Glomerular visceral epithelial cell (primary cell): Measurements from ENCODE around the gene AKT3.
"Not testable (repeated sequence)": the region's sequence is repeated elsewhere in the genome, so short reads cannot be mapped to it uniquely, and the experiment has no call there.

ENCODE experiments used
- DNase-seq: peaks from one replicate; pipeline ENCODE4 v3.0.0-alpha.2; 2016; ENCODE audit errors: extremely low spot score

The AKT3 gene

DNA sequence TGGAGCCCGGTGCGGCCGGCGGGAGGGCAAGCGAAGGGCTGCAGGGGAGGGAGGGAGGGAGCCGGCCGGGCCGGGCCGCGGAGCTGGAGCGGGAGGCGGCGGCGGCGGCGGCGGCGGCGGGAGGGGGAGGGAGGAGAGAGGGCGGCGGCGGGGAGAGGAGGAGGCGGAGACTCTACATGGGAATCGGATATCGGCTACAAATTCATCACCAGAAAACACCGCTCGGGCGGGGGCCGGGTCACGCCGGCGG is at the start of gene AKT3:
Gene AKT3, minus strand, starts transcription at position 42 of the 250 bp plus-strand sequence. CDS start 7,073 bp downstream, outside the sequence.
- DNase-seq: peak; percentile 89

DNA sequence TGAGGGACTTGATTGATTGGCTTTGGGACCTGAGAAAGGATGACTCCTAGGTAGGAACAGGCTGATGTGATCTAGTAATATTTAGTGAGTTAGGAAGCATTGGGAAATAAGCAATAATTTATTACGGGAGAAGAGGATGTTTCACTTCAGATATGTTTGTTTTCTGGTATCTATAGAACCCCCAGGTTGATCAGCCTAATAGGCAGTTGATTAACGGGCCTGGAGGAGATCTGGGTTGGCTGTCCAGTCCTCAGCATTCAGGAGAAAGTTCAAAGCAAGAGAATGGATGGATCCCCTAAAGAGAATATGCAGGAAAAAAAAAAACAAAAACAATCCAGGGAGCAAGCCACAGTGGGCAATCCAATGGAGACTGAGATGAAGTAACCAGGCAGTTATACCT is 48.2 kb upstream of the AKT3 start:
- DNase-seq: no peak

DNA sequence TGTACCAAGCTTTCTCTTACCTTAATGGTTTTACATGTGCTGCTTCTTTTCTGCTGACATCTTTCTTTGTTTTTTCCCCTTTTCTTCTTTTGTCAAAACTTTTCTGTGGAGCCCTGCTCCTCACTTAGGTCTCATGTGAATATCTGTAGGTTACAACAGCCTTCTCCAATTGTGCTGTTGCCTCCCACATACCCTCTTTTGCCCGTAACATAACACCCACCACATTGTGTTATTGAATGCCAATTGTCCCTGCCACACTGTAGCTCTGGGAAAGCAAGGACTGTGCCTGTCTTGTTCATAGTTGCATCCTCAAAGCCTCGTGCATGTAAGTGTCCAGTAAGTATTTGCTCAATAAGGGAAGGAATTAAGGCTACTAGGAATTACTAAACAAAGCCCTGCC is 46.3 kb upstream of the AKT3 start:
- DNase-seq: no peak

DNA sequence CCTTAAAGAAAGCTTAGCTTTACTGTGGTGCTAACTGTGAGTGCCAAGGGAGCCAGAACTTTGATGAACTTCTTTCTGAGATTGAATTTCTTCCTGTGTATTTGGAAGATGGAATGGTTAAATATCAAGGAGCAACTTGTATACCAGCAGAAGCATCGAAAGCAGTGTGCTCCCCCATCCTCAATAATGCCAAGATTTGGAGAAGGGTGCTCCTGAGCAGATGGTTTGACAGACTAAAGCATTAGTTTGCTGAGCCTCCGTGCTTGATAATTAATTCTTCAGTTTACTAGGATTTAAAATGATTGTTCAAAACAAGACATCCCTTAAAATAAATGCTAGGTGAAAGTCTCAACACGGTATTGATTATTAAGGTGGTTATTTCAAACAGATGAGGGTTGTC is 42.4 kb upstream of the AKT3 start:
- no peak for DNase-seq

DNA sequence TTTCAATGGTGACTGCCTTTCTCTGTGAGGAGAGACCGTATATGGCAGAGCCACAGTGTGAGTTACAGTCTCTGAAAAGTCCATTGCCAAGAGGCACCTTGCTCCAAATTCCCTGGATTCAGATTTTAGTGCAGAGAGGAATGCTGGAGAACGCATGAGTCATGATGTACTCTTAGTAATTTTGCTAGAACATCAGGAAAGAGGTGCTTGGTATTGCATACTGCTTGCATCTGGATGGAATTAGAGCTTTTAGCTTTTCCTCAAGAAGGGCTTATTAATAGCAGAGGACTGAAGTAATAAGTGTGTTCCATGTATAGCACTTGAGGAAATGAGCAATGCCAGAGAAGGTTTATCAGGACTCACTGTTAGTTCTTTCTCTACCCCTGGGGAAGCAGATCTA is 40.5 kb upstream of the AKT3 start:
- DNase-seq: peak; percentile 4

DNA sequence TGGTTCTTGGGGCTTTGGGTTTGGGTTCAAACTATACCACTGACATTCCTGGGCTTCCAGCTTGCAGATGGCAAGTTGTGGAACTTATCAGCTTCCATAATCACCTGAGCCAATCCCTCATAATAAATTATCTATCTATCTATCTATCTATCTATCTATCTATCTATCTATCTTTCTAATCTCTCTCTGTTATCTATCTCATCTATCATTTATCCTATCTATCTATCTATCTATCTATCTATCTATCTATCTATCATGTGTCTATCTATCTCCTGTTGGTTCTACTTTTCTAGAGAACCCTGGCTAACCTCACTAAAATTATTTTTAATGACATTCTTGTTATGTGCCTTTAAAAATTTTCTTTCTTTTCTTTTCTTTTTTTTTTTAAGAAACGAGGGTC is 35.8 kb upstream of the AKT3 start:
- no peak for DNase-seq

DNA sequence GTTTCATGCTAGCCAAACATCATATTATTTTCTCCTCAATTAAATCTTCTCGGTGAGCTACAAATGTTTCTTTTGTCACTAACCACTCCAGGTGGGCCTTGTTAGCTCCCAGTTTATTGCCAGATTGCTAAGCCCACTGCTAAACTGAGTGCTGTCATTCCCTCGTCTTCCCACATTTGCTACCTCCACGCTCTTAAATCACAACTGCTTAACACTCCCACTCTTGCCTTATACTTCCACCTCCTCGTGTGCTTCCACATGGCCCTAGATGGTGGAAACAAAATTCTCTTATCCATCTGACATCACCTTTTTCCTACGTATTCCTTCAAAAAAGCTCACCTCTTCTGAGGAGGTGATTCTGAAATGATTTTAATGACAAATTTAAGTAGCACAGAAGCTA is 34.6 kb upstream of the AKT3 start:
- no peak for DNase-seq

DNA sequence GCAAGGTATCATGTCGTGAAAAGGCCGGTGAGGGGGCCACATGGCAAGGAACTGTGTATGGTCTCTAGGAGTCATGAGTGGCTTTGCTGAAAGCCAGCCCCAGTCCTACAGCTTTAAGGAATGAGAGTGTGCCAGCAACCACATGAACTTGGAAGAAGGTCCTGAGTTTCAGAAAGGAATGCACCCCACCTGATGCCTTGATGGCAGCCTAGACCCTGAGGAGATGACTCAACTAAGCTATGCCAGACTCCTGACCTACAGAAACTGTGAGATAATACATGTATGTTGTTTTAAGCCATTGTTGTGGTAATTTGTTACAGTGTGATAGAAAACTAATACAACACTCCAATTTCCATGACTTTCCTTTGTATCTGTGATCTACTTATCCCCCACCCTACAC is 33.5 kb upstream of the AKT3 start:
- peak; percentile 89 for DNase-seq

DNA sequence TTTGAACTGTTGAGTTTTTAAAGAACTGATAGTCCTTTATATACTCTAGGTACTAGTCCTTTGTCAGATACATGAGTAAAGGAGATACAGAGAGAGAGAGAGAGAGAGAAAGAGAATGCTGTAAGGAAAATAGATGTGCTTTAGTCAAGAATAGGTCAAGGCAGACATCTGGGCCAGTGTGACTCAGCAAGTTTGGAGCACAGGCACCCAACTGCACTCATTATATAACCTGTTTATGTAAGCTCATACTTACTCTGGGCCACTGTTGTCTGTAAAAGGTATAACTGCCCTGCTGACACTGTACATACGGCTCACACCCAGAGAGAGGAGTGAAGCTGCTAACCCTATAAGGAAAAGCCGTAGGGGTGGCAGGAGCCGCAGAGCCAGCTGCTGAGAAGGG is 32.2 kb upstream of the AKT3 start:
- peak; percentile 7 for DNase-seq

DNA sequence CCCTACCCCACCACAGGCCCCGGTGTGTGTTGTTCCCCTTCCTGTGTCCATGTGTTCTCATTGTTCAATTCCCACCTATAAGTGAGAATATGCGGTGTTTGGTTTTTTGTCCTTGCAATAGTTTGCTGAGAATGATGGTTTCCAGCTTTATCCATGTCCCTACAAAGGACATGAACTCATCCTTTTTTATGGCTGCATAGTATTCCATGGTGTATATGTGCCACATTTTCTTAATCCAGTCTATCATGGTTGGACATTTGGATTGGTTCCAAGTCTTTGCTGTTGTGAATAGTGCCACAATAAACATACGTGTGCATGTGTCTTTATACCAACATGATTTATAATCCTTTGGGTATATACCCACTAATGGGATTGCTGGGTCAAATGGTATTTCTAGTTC is 27.0 kb upstream of the AKT3 start:
- DNase-seq: not testable (repeated sequence)

DNA sequence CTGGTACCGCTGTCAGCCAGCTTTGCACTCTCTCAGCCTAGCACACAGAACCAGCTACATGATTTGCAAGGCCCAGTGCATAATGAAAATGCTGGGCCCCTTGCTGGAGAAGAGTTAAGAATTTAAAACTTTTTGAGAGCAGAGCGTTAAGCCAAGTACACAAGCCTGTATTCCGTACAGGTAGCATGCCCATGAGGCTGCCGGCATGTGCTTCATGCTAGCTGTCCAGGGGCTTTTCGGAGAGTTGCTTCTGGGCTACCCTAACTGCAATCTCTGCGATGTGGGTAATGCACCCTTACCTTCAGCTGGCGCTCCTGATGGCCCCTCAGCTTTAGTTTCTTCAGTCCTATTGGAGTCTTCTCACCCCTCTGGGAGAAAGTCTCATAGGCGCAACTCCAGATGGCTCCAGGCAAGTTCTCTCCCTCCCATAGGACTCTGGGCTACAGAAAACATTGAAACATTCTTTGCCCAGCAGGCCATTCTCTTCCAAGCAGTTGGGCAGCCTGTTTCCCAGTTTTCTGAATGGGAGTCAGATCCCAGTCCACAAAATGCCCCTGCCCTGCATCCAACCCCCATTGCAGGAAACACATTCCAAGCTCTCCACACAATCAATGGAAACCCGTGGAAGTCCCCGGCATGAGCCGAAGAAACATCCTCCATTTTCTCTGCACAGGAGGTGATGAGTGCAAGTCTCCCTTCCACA is 5.7 kb upstream of the AKT3 start:
- DNase-seq: no peak

DNA sequence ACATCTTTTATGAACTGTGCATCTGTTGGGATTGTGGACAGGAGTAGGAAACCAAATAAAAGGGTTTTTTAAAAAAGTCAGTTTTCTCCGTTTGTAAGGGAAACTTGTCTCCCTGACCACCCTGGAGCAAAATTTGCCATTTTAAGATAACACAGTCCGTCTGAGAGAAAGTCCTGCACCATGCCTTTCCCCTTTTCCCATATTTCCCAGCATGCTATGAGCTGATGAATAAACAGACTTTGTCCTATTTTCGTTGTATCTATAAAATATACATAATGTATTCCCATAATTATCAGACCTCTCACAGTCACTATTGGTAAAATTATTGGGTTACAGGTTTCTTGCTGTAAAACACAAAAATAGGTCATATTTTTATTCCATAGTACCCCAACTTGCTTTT is 1.7 kb upstream of the AKT3 start:
- no peak for DNase-seq

DNA sequence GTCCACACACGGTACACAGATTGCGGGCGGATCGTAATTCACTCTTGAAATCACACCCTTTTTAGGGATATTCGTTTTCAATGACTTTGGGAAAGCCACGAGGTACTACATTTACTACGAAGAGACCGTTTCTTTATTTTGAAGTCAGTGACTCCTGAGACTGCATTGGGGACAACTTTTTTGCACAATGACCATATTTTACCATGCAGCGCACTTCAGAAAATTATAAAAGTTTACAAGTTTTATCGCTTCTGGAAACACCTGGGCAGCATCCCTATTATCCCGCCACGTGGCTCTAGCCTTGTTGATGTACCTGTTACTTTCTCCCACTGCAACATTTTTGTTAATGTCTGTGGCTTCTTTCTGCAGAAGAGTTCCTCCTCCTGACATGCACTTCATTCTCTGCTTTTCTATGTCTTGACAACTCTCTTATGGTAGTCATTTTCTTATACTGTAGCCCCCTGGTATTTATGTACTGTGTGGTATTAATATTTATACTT is 1.3 kb upstream of the AKT3 start:
- no peak for DNase-seq

DNA sequence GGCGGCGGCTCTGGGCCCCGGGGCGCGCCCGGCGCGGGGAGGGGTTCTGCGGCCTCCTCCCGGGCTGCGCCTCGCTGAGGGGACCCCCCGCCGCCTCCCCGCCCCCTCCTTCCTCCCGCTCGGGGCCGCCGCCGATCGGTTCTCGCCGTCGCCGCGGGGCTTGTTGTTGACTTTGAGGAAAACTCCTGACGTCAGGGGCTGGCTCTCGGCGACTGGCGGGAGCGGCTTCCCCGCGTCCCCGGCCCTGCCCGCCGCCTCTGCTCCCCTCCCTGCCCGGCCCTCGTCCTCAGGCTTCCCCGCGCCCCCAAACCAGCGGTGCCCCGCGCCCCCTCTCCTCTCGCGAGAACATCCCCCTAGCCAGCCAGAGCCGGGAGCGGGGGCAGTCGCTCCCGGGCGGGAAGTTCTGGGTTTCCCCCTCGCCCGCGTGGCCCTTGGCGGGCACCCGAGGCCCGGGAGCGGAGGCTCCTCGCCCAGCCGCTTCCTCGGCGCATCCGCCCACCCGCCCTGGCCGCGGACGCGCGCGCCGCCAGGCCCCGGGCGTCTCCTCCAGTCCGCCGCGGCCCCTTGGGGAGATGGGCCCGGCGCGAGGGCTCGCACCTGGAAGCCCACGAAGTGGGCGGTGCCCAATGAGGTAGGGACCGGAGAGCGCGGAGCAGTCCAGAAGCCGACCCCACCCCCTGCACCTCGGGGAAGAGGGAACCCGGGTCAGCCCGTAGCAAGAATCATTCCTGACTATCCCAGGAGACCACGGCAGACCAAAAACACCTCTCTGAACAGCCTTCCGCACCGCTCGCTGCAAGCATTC is 611 bp upstream of the AKT3 start:
- DNase-seq: peak; percentile 85

DNA sequence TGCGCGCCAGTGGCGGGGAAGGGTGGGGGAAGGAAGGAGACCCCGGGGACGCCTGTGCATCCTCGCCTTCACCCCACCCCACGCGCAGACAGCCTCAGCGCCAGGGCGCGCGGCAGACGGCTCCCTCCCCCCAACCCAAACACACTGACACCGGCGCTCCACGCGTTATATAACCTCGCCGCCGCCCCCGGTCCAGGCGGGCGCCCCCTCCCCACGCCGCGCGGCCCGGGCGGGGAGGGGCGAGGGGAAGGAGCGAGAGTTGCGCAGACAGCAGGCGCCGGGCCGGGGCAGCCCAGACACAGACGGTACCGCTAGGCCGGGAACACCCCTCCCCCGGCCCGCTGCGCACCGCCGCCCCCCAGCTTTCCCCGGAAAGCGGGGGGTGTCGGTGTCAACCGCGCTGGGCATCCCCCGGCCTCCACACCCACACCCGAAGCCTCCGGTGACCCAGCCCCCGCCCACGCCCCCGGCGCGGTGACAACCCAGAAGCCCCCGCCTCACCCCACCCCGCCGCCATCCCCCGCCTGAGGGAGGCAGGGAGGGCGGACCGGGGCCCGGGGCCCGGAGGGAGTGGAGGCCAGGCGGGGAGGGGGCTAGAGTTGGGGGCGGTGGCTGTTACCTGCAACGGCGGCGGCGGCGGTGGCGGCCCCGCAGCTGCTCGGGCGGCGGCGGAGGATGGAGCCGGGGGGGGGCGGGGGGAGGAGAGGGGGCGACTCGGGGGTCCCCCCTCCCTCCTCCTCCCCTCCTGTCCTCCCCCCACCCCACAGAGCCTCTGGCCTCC is 432 bp downstream of the AKT3 start:
- DNase-seq: no peak

DNA sequence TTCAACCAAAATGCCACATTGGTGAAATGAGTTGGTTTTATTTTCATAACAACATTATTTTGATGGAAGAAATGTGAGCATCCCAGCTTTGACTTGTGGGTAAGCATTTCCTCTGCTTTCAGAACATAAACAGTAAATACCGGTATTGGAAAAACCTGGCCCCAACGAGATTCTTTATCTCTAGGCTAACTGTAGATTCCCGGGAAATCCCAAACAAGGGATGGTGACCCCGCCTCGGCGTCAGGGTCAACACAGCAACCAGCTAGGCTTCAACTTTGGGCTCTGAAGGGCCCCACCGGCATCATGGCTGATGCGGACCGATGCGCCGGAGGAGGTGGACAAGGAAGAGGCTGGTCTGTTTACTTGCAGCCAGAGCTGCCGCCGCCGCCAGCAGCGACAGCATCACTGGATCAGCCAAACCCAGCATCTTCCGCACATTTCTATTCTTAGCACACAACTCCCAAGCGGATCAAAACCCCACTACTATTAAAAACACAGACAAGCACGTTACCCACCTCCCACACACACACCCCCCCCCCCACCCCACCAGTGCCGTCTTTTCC is 1.1 kb downstream of the AKT3 start:
- DNase-seq: peak; percentile 68

DNA sequence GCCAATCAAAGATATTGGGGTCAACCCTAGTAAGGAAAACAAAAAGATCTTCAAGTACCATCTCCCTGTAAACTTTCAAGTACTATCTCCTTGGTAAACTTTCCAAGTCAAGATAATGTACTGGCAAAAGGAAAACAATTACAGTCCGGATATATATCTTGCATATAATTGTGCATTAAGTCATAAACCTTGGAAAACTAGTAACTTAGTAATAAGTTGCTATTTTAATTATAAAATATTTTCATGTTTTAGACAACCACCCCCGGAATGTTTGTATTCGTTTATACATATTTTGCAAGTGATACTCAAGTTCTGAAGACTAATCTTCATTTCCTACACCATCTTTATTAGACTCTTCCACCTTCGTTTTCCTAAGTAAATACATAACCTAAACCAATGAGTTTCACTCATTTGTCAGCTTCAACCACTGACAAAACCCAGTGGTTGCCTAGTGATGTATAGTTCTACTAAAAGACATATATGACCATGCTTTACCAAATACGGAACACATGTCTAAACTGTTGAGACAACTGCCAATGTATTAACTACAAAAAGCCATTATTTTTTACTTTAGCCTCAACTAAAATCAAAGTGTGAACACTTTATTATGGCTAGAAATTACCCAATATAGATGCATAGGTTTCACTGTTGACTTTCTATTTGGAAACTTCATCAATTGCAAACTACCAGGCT is 1.7 kb downstream of the AKT3 start:
- no peak for DNase-seq

DNA sequence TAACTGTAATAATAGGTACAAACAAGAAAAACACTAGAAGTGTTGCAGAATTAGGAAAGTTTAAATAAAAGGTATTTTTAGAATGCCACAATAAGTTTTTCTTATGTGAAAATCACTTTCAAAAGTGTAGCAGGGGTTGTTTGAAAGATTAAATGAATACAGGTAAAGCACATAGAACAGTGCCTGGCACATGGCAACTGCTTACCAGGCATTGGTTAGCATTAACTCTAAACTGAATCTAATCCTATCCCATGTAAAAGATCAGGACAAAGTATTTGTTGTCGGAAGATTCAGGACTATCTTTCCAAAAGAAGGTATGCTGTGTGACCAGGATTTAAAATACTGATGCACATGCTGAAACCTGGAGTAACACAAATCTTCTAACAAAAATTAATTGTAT is 3.3 kb downstream of the AKT3 start:
- no peak for DNase-seq

DNA sequence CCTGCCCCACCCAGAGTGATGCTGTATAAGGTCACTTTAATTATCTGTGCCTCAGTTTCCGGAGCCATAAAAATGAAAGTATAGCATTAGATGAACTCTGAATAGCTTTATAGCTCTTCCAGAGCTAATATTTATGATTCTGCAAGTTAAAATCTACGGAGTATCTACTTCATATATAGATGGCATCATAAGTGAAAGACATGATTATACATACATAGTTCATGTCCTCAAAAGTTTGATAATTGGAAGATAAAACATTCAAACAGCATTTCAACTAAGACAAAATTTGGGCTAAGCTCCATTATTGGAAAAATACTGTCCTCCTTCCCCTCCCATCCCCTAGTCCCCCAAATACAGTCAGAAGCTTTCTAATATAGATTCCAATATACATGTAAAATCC is 4.2 kb downstream of the AKT3 start:
- no peak for DNase-seq

DNA sequence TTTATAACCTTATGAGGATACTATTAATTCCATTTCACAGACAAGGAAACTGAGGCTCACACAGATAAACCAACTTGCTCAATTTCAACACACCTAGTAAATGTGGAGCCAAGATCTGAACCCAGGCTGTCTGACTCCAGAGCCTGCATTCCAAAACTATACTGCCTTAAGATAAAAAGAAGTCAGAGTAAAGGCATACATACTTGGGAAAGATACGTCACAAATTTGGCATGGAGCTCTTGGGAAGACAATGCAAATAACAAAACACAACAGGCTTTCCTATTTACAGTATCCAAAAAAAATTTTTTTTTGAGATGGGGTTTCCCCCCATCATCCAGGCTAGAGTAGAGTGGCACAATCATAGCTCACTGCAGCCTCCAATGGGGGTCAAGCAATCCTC is 5.9 kb downstream of the AKT3 start:
- DNase-seq: no peak

DNA sequence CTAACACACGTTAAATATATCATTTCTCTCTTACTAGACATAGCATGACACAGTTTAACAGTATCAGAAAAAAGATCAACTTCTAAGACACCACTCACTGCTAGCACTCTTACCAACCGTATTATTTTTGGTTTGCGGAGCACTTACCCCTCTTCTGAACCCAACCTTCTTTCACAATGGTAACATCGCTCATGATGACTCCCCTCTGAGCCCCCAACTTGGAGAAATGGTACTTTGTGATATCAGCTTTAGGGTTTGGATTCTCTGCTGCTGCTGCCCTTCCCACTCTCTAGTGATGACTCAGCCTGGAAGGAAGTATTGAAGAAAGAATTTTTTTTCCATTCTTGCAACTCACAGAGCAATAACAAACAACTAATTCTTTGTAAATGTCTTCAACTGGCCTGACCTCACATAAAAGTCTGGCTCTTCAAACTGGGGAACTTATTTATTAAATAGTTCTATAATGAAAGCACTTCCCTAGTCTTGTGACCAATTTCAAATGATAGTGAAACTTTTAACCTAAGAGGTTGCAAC is 7.0 kb downstream of the AKT3 start:
- peak; percentile 34 for DNase-seq

DNA sequence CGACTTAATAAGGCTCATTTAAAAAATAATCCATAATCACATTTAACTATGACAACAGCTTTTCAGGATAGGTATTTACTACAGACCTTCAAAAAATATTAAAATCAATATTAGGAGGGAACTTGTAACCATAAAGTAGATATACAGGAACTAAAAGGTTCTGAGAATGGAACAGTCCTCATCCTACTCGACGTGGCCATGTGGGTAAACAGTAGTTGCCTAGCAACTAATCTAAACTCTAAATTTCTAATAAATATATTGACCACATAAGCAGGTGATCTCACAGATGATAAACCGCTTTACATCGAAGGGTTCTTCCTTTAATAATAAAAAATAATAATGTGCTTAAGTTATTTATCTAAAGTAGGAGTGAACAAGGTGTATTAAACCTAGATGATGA is 7.9 kb downstream of the AKT3 start:
- no peak for DNase-seq
